SK-N-SH treated with all-trans-retinoic acid at 6 μM for 48 hours (cell line): ENCODE data around the gene DCLK2.

Experiments used
- ATAC-seq: fragments of 200-7000 bp; cut with Tn5 transposase; 3 replicates; pipeline ENCODE4 v1.9.1; 2020; ENCODE audit warnings: mild to moderate bottlenecking, moderate library complexity
- BACH2 ChIP-seq: fragments of 250-450 bp; sonication (Bioruptor Pico); IDR thresholded peaks from 2 replicates; pipeline ENCODE4 v1.9.0; 2021; ENCODE audit warnings: mild to moderate bottlenecking, borderline replicate concordance
- CSDC2 ChIP-seq: fragments of 250-450 bp; sonication (Bioruptor Pico); IDR thresholded peaks from 2 replicates; pipeline ENCODE4 v1.5.0; 2020; ENCODE audit warnings: mild to moderate bottlenecking, moderate library complexity
- ESRRG ChIP-seq: fragments of 250-450 bp; sonication (Bioruptor Pico); IDR thresholded peaks from 2 replicates; pipeline ENCODE4 v1.6.1; 2021; ENCODE audit warnings: mild to moderate bottlenecking
- GLIS3 ChIP-seq: fragments of 250-450 bp; sonication (Bioruptor Pico); IDR thresholded peaks from 2 replicates; pipeline ENCODE4 v1.5.0; 2020; ENCODE audit warnings: mild to moderate bottlenecking, moderate library complexity
- ISL1 ChIP-seq: fragments of 250-450 bp; sonication (Bioruptor Pico); IDR thresholded peaks from 2 replicates; pipeline ENCODE4 v2.1.2; 2022; ENCODE audit warnings: mild to moderate bottlenecking, moderate library complexity
- PPARA ChIP-seq: fragments of 250-450 bp; sonication (Bioruptor Pico); IDR thresholded peaks from 2 replicates; pipeline ENCODE4 v1.5.0; 2020; ENCODE audit warnings: mild to moderate bottlenecking, borderline replicate concordance
- RARB ChIP-seq: fragments of 250-450 bp; sonication (Bioruptor Pico); IDR thresholded peaks from 2 replicates; pipeline ENCODE4 v1.8.0; 2021; ENCODE audit warnings: mild to moderate bottlenecking, moderate library complexity
- TCF4 ChIP-seq: fragments of 250-450 bp; sonication (Bioruptor Pico); IDR thresholded peaks from 2 replicates; pipeline ENCODE4 v1.8.0; 2021; ENCODE audit warnings: mild to moderate bottlenecking, moderate library complexity, borderline replicate concordance
- ZC3H10 ChIP-seq: fragments of 250-450 bp; sonication (Bioruptor Pico); IDR thresholded peaks from 2 replicates; pipeline ENCODE4 v1.5.1; 2021; ENCODE audit warnings: mild to moderate bottlenecking, moderate library complexity
- ZFP30 ChIP-seq: fragments of 450-650 bp; formaldehyde crosslinking; IDR thresholded peaks from 2 replicates; pipeline ENCODE4 v1.5.0; 2022; ENCODE audit warnings: mild to moderate bottlenecking, moderate library complexity
- ZNF565 ChIP-seq: fragments of 450-650 bp; formaldehyde crosslinking; conservative IDR thresholded peaks from 2 replicates; pipeline ENCODE4 v1.5.0; 2020; ENCODE audit warnings: low read depth, mild to moderate bottlenecking, moderate library complexity
- ZNF70 ChIP-seq: fragments of 450-650 bp; formaldehyde crosslinking; IDR thresholded peaks from 2 replicates; pipeline ENCODE4 v1.5.0; 2020; ENCODE audit warnings: mild to moderate bottlenecking, moderate library complexity
- ZNF8 ChIP-seq: fragments of 450-650 bp; formaldehyde crosslinking; IDR thresholded peaks from 2 replicates; pipeline ENCODE4 v1.5.0; 2020; ENCODE audit warnings: mild to moderate bottlenecking, moderate library complexity
- TF ChIP-seq, protein P1 (sequence below): fragments of 250-450 bp; sonication (Bioruptor Pico); IDR thresholded peaks from 2 replicates; pipeline ENCODE4 v1.8.0; 2020; ENCODE audit warnings: mild to moderate bottlenecking, moderate library complexity, borderline replicate concordance
- TF ChIP-seq, protein P2 (sequence below): fragments of 250-450 bp; sonication (Bioruptor Pico); IDR thresholded peaks from 2 replicates; pipeline ENCODE4 v1.5.0; 2020; ENCODE audit warnings: mild to moderate bottlenecking, moderate library complexity
- TF ChIP-seq, protein P3 (sequence below): fragments of 250-450 bp; sonication (Bioruptor Pico); IDR thresholded peaks from 2 replicates; pipeline ENCODE4 v1.5.1; 2021; ENCODE audit warnings: mild to moderate bottlenecking, moderate library complexity

The DCLK2 gene

DNA sequence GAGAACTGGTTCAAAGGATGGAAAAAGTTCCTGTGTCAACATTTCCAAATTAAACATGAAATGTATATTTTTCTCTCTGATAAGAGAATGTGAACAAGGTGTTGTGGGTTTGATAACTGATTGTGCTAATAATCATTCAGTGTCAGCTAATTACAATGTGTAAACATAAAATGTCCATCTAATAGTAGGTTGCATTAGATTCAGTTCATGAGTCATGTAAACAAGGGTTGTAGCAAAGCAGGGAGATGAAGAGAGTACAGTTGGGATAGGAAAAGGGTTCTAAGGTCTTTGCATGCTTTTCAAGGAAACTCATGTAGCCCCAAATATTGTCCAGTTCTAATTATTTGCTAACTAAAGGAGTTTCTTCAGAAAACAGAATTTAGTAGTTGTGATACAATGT, 55.4 kb downstream of the DCLK2 start:
- TF ChIP-seq TCF4 (CRISPR knock-in tag) (no peak), CSDC2 (CRISPR knock-in tag) (no peak), ZNF565 (CRISPR knock-in tag) (no peak), ISL1 (no peak), ESRRG (no peak), PPARA (CRISPR knock-in tag) (no peak), ZC3H10 (CRISPR knock-in tag) (no peak), ZFP30 (CRISPR knock-in tag) (no peak), RARB (CRISPR knock-in tag) (no peak), BACH2 (CRISPR knock-in tag) (no peak)
- TF ChIP-seq, protein P1, sequence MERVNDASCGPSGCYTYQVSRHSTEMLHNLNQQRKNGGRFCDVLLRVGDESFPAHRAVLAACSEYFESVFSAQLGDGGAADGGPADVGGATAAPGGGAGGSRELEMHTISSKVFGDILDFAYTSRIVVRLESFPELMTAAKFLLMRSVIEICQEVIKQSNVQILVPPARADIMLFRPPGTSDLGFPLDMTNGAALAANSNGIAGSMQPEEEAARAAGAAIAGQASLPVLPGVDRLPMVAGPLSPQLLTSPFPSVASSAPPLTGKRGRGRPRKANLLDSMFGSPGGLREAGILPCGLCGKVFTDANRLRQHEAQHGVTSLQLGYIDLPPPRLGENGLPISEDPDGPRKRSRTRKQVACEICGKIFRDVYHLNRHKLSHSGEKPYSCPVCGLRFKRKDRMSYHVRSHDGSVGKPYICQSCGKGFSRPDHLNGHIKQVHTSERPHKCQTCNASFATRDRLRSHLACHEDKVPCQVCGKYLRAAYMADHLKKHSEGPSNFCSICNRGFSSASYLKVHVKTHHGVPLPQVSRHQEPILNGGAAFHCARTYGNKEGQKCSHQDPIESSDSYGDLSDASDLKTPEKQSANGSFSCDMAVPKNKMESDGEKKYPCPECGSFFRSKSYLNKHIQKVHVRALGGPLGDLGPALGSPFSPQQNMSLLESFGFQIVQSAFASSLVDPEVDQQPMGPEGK (CRISPR knock-in tag): no peak
- TF ChIP-seq, protein P2, sequence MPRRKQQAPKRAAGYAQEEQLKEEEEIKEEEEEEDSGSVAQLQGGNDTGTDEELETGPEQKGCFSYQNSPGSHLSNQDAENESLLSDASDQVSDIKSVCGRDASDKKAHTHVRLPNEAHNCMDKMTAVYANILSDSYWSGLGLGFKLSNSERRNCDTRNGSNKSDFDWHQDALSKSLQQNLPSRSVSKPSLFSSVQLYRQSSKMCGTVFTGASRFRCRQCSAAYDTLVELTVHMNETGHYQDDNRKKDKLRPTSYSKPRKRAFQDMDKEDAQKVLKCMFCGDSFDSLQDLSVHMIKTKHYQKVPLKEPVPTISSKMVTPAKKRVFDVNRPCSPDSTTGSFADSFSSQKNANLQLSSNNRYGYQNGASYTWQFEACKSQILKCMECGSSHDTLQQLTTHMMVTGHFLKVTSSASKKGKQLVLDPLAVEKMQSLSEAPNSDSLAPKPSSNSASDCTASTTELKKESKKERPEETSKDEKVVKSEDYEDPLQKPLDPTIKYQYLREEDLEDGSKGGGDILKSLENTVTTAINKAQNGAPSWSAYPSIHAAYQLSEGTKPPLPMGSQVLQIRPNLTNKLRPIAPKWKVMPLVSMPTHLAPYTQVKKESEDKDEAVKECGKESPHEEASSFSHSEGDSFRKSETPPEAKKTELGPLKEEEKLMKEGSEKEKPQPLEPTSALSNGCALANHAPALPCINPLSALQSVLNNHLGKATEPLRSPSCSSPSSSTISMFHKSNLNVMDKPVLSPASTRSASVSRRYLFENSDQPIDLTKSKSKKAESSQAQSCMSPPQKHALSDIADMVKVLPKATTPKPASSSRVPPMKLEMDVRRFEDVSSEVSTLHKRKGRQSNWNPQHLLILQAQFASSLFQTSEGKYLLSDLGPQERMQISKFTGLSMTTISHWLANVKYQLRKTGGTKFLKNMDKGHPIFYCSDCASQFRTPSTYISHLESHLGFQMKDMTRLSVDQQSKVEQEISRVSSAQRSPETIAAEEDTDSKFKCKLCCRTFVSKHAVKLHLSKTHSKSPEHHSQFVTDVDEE: no peak
- TF ChIP-seq, protein P3, sequence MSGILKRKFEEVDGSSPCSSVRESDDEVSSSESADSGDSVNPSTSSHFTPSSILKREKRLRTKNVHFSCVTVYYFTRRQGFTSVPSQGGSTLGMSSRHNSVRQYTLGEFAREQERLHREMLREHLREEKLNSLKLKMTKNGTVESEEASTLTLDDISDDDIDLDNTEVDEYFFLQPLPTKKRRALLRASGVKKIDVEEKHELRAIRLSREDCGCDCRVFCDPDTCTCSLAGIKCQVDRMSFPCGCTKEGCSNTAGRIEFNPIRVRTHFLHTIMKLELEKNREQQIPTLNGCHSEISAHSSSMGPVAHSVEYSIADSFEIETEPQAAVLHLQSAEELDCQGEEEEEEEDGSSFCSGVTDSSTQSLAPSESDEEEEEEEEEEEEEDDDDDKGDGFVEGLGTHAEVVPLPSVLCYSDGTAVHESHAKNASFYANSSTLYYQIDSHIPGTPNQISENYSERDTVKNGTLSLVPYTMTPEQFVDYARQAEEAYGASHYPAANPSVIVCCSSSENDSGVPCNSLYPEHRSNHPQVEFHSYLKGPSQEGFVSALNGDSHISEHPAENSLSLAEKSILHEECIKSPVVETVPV (CRISPR knock-in tag): no peak
- no peak for ATAC-seq

DNA sequence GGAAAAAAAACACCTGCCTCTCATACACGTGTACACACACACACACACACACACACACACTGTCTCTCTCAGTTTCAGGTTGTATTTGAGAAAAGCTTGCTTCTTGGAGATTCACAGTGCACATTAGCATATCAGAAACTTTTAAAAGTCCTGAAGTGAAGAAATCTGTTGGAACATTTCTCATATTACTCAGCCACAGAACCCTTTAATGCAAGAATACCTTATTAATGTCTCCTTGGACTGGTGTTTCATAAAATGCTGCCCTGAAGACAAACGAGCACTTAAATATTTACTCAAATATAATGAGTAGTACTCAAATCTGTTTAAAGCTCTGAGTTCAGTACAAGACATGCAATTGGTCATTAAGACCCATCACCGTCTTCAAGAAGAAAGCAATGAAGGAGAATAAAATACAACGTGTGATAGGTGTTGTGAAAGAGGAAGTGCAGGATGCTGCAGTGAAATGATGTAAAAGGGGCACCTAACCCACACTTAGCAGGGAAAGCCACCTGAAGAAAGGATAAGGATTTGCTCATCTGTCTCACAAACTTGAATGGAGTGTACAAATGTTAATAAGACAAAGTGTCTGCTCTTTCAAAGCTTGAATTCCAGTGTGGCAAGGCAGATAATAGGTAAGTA, 57.0 kb downstream of the DCLK2 start:
- ATAC-seq: no peak
- TF ChIP-seq ZNF565 (CRISPR knock-in tag) (no peak), TCF4 (CRISPR knock-in tag) (no peak), GLIS3 (CRISPR knock-in tag) (no peak), ZFP30 (CRISPR knock-in tag) (no peak)
- TF ChIP-seq, protein P1 (CRISPR knock-in tag): no peak
- TF ChIP-seq, protein P3 (CRISPR knock-in tag): no peak

DNA sequence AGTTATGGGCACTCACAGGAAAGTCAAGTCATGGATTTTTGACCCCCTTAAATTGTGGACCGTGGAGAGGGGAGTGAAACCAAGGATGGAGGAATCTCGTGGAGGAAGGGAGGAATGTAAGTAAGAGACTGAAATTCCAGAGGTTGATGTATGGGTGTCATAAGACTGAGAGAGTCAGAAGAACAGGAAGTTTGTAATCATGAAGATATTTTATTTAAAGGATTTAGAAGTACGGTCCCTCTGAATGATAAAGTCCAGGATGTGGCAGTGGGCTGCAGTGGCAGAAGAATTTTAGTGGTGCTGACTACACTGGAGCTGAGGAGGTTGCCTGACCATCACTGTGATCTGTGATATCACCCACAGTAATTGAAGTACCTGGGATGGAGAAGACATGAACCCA, 57.8 kb downstream of the DCLK2 start:
- TF ChIP-seq CSDC2 (CRISPR knock-in tag) (no peak), ZNF8 (CRISPR knock-in tag) (no peak), TCF4 (CRISPR knock-in tag) (no peak), GLIS3 (CRISPR knock-in tag) (no peak), PPARA (CRISPR knock-in tag) (no peak), ZNF70 (CRISPR knock-in tag) (no peak), BACH2 (CRISPR knock-in tag) (no peak)
- TF ChIP-seq, protein P3 (CRISPR knock-in tag): no peak
- TF ChIP-seq, protein P1 (CRISPR knock-in tag): no peak
- peak; percentile 25 for ATAC-seq
